HepG2 (cell line): ENCODE measurements around the gene ZBBX. TPM values are rescaled to one million over a fixed set of nuclear protein-coding genes. Genes with fewer than 3 reads are reported as not detected.

Experiments
- ATAC-seq: fragments of 200-7000 bp; cut with Tn5 transposase; 3 replicates; pipeline ENCODE4 v1.9.1; 2020; ENCODE audit warnings: mild to moderate bottlenecking, moderate library complexity
- BruUV-seq: library from RNA; stranded (reverse); fragments of 400-500 nt; replicated peaks from 2 replicates; lab custom pipeline; 2021; lab: Mats Ljungman, UMichigan
- CTCF ChIA-PET: fragments of 300-600 bp; formaldehyde crosslinking; extraction: SDS; loops from one replicate; lab custom pipeline; 2021; ENCODE audit warnings: low total read pairs, inconsistent platforms, low intra/inter-chr PET ratio; lab: Yijun Ruan, JAX
- POLR2A ChIA-PET: fragments of 350-600 bp; sonication (Branson Sonifier 250); formaldehyde crosslinking; loops from one replicate; lab custom pipeline; 2020; ENCODE audit warnings: antibody characterized with exemption, inconsistent platforms; lab: Yijun Ruan, JAX
- DNase-seq: peaks from one replicate; pipeline ENCODE4 v3.0.0-alpha.2; 2015; ENCODE audit warnings: low spot score
- FAIRE-seq: peaks from 3 replicates; lab custom pipeline; 2011; peaks lifted over from hg19 to GRCh38; lab: Jason Lieb, UNC
- H2AFZ ChIP-seq: one replicate; pipeline ENCODE4 v1.6.1; 2011; ENCODE audit warnings: low read length, inconsistent platforms
- H3K27ac ChIP-seq: fragments of 300-600 bp; 3 replicates; pipeline ENCODE4 v1.8.0; 2011; ENCODE audit warnings: mixed run types, mild to moderate bottlenecking, mixed read lengths, low read length, inconsistent platforms; ENCODE audit not compliant: insufficient read depth; ENCODE audit errors: extremely low read length
- H3K27me3 ChIP-seq, 2 experiments: fragments of 200-600 bp in 1 of 2; 2 replicates in 1 of 2; 3 replicates in 1 of 2; pipeline versions ENCODE4 v1.6.0 to v1.8.0; 2011; ENCODE audit warnings: low read length in 2 of 2, mild to moderate bottlenecking in 2 of 2, moderate library complexity in 2 of 2, inconsistent platforms in 1 of 2; ENCODE audit not compliant: insufficient read depth in 2 of 2, control insufficient read depth in 1 of 2
- H3K36me3 ChIP-seq, 2 experiments: fragments of 200-600 bp in 1 of 2; replicated peaks in 1 of 2; 2 replicates in 1 of 2; 3 replicates in 1 of 2; pipeline versions ENCODE4 v1.5.1 to v1.8.0; 2011; ENCODE audit warnings: low read length in 2 of 2, inconsistent platforms in 1 of 2; ENCODE audit not compliant: insufficient read depth in 2 of 2, control insufficient read depth in 1 of 2
- H3K4me1 ChIP-seq: 2 replicates; pipeline ENCODE4 v1.5.1; 2012; ENCODE audit warnings: low read length, inconsistent platforms; ENCODE audit not compliant: insufficient read depth
- H3K4me2 ChIP-seq: 2 replicates; pipeline ENCODE4 v1.6.0; 2011; ENCODE audit warnings: low read depth, low read length, inconsistent platforms
- H3K4me3 ChIP-seq, 3 experiments: fragments of 200-600 bp in 1 of 3; sonication (generic), shearing (Covaris generic) in 1 of 3; replicated peaks in 1 of 3; 2 replicates each; pipeline ENCODE4 v1.5.1; 2011 to 2016; ENCODE audit warnings: low read length in 3 of 3, inconsistent platforms in 2 of 3, low read depth in 2 of 3, mild to moderate bottlenecking in 2 of 3, control low read depth in 1 of 3, mixed read lengths in 1 of 3; ENCODE audit not compliant: insufficient read depth in 1 of 3
- H3K79me2 ChIP-seq: one replicate; pipeline ENCODE4 v1.6.1; 2011; ENCODE audit warnings: low read length, inconsistent platforms; ENCODE audit not compliant: insufficient read depth
- H3K9ac ChIP-seq: 2 replicates; pipeline ENCODE4 v1.6.0; 2011; ENCODE audit warnings: mild to moderate bottlenecking, low read depth, low read length, inconsistent platforms; ENCODE audit not compliant: insufficient read depth
- H3K9me3 ChIP-seq: 2 replicates; pipeline ENCODE4 v1.5.1; 2012; ENCODE audit warnings: mild to moderate bottlenecking, low read length
- H4K20me1 ChIP-seq: 2 replicates; pipeline ENCODE4 v1.6.0; 2011; ENCODE audit warnings: inconsistent platforms, mild to moderate bottlenecking, low read length, moderate library complexity; ENCODE audit not compliant: insufficient read depth
- ARNTL ChIP-seq: sonication (generic); formaldehyde crosslinking; IDR thresholded peaks from 2 replicates; pipeline ENCODE4 v1.4.0; 2020; ENCODE audit warnings: mild to moderate bottlenecking, missing genetic modification reagents
- NFKB2 ChIP-seq: sonication (generic); formaldehyde crosslinking; IDR thresholded peaks from 2 replicates; pipeline ENCODE4 v1.4.0; 2020; ENCODE audit warnings: missing genetic modification reagents, borderline replicate concordance
- NFKBIZ ChIP-seq: IDR thresholded peaks from 2 replicates; pipeline ENCODE4 v1.6.1; 2018; ENCODE audit warnings: missing genetic modification reagents, missing compliant biosample characterization
- NFRKB ChIP-seq: fragments of 450-650 bp; IDR thresholded peaks from 2 replicates; pipeline ENCODE4 v1.6.1; 2017
- PAX8 ChIP-seq: sonication (generic); formaldehyde crosslinking; IDR thresholded peaks from 2 replicates; pipeline ENCODE4 v1.8.0; 2022; ENCODE audit warnings: mild to moderate bottlenecking, missing genetic modification reagents, borderline replicate concordance
- RFX5 ChIP-seq: IDR thresholded peaks from 2 replicates; pipeline ENCODE4 v1.6.1; 2011; ENCODE audit warnings: low read depth, low read length, improper control_type of control experiment
- SMC3 ChIP-seq: IDR thresholded peaks from 2 replicates; pipeline ENCODE4 v1.6.1; 2011; ENCODE audit warnings: low read length, improper control_type of control experiment
- ZBTB44 ChIP-seq: sonication (generic); formaldehyde crosslinking; IDR thresholded peaks from 2 replicates; pipeline ENCODE4 v1.4.0; 2020; ENCODE audit warnings: missing genetic modification reagents
- ZBTB7B ChIP-seq: sonication (generic); formaldehyde crosslinking; IDR thresholded peaks from 2 replicates; pipeline ENCODE4 v1.4.0; 2020; ENCODE audit warnings: missing genetic modification reagents
- ZFP36L2 ChIP-seq: sonication (generic); formaldehyde crosslinking; IDR thresholded peaks from 2 replicates; pipeline ENCODE4 v1.4.0; 2020; ENCODE audit warnings: missing genetic modification reagents
- ZFYVE20 ChIP-seq: sonication (generic); formaldehyde crosslinking; IDR thresholded peaks from 2 replicates; pipeline ENCODE4 v1.8.0; 2023; ENCODE audit warnings: low read depth, mild to moderate bottlenecking, moderate library complexity, missing genetic modification reagents, borderline replicate concordance
- ZNF589 ChIP-seq: sonication (generic); formaldehyde crosslinking; conservative IDR thresholded peaks from 2 replicates; pipeline ENCODE4 v1.8.0; 2022; ENCODE audit warnings: mild to moderate bottlenecking, moderate library complexity, missing genetic modification reagents
- ZNF720 ChIP-seq: sonication (generic); formaldehyde crosslinking; IDR thresholded peaks from 2 replicates; pipeline ENCODE4 v1.4.0; 2020; ENCODE audit warnings: missing genetic modification reagents
- ZNF775 ChIP-seq: sonication (generic); formaldehyde crosslinking; IDR thresholded peaks from 2 replicates; pipeline ENCODE4 v1.4.0; 2020; ENCODE audit warnings: missing genetic modification reagents, mild to moderate bottlenecking, moderate library complexity, borderline replicate concordance
- ZSCAN12 ChIP-seq: sonication (generic); formaldehyde crosslinking; IDR thresholded peaks from 2 replicates; pipeline ENCODE4 v1.9.0; 2021; ENCODE audit warnings: mild to moderate bottlenecking, missing genetic modification reagents
- whole genome bisulfite sequencing: methylation state at CpG from one replicate; pipeline ENCODE4 v1.1.6; 2017; ENCODE audit warnings: low lambda C conversion rate; 5-methylcytosine and 5-hydroxymethylcytosine counted together
- in situ Hi-C: cut with HindIII; loops from 2 replicates; pipeline ENCODE4 v1.10.0; 2017; ENCODE audit warnings: low pct_unique_long_range_greater_than_20kb; ENCODE audit not compliant: extremely low pct_ligation_motif_present
- intact Hi-C: fragments of 100-400 bp; cut with micrococcal nuclease; formaldehyde crosslinking; loops from one replicate; pipeline ENCODE4 v1.10.0; 2022; ENCODE audit not compliant: unreplicated experiment
- polyA plus RNA-seq, 8 experiments: library from polyadenylated mRNA; depleted of rRNA in 3 of 8; stranded (reverse) in 7 of 8; unstranded in 1 of 8; fragments of >200 nt; fragmentation: Illumina TruSeq in 4 of 8; extraction: Trizol in 4 of 8; gene quantifications; 2 replicates each; pipeline versions ENCODE4 v1.2.1 to v1.2.3, GENCODE V29; 2011 to 2016; ENCODE audit warnings: low read depth in 4 of 8, missing spikeins in 1 of 8, mixed read lengths in 1 of 8; ENCODE audit not compliant: insufficient read depth in 1 of 8
- total RNA-seq, 5 experiments: library from RNA; depleted of rRNA; stranded (reverse); fragments of >200 nt; fragmentation: Illumina TruSeq; extraction: Trizol; gene quantifications; 2 replicates each; pipeline ENCODE4 v1.2.3, GENCODE V29; 2016; ENCODE audit warnings: low read depth in 1 of 5

ZBBX gene
- total and polyA plus RNA-seq, 2 of the 13 experiments (the other 11 are each of a cell fraction or from before 2014, with no cell fraction given): not detected

- Histone ChIP-seq H3K4me2 (no peak overlapping the region), H3K4me3 (no peak overlapping the region), H4K20me1 (no peaks in the 10 kb centered on the region), H3K9ac (no peak overlapping the region), H3K27me3 (no peaks in the 10 kb centered on the region; a peak in 1 of 5 replicates), H3K27ac (no peak overlapping the region), H3K36me3 (no peaks in the 10 kb centered on the region), H3K9me3 (no peaks in the 10 kb centered on the region), H2AFZ (no peak overlapping the region), H3K4me1 (no peaks in the 10 kb centered on the region), H3K79me2 (no peaks in the 10 kb centered on the region)
- no TSS peak for BruUV-seq
- in situ Hi-C loops: no loop called here
- DNase-seq (no peak), ATAC-seq (no peak), FAIRE-seq (no peak)
- intact Hi-C loops: no loop called here
- TF ChIP-seq ZBTB7B: no peak
- no peak for TF ChIP-seq ZFYVE20 (CRISPR knock-in tag)
- TF ChIP-seq ARNTL (CRISPR knock-in tag): no peak
- no peak for TF ChIP-seq NFKB2 (CRISPR knock-in tag)
- no peak for TF ChIP-seq ZNF775 (CRISPR knock-in tag)
- TF ChIP-seq SMC3: no peak
- no peak for TF ChIP-seq ZFP36L2 (CRISPR knock-in tag)
- no peak for TF ChIP-seq NFKBIZ (CRISPR knock-in tag)
- TF ChIP-seq ZNF589 (CRISPR knock-in tag): no peak
- no peak for TF ChIP-seq ZNF720 (CRISPR knock-in tag)
- TF ChIP-seq PAX8 (CRISPR knock-in tag): no peak
- no peak for TF ChIP-seq RFX5
- TF ChIP-seq ZSCAN12 (CRISPR knock-in tag): no peak
- TF ChIP-seq ZBTB44 (CRISPR knock-in tag): no peak
- TF ChIP-seq NFRKB: no peak
- ChIA-PET POLR2A (no interaction called here), CTCF (no interaction called here)
- 0% methylated on average over 2 of the region's 2 CpGs for WGBS
Measured at GRCh38 chr3:167396075-167396474, 16.0 kb upstream of the ZBBX start.
